CD4-positive, alpha-beta T cell treated with Interleukin-15 for 1 hour (primary cell): ENCODE data around the gene NDUFS2.

Source experiments
- DNase-seq: peaks from one replicate; pipeline ENCODE4 v3.0.0-alpha.2; 2020

Gene NDUFS2

GRCh38 chr1:161196521-161197451 is 5.4 kb upstream of the NDUFS2 start:
- no peak for DNase-seq

GRCh38 chr1:161197560-161198193 is 4.5 kb upstream of the NDUFS2 start:
- DNase-seq, result no peak

- no peak for DNase-seq
These were observed 3.8 kb upstream of the NDUFS2 start for GRCh38 chr1:161198194-161198896.

- no peak for DNase-seq
These were observed 3.2 kb upstream of the NDUFS2 start, which contains the start of gene ADAMTS4 for GRCh38 chr1:161198897-161199431. Gene ADAMTS4 (minus strand): TSS chr1:161199054. CDS start chr1:161198627, 427 bp downstream.

GRCh38 chr1:161199506-161200139 is 2.5 kb upstream of the NDUFS2 start:
- no peak for DNase-seq

GRCh38 chr1:161200421-161200991 is 1.7 kb upstream of the NDUFS2 start:
- DNase-seq, result no peak

GRCh38 chr1:161200992-161201835 is 953 bp upstream of the NDUFS2 start:
- no peak for DNase-seq

- DNase-seq, result no peak
These were observed 4.4 kb downstream of the NDUFS2 start for GRCh38 chr1:161206411-161207140.

GRCh38 chr1:161207173-161207572 is 5.0 kb downstream of the NDUFS2 start:
- DNase-seq, result no peak

GRCh38 chr1:161209790-161210409 is 7.7 kb downstream of the NDUFS2 start:
- peak; percentile 79 for DNase-seq

GRCh38 chr1:161214369-161214768 is 12.2 kb downstream of the NDUFS2 start:
- no peak for DNase-seq

- peak; percentile 77 for DNase-seq
These were observed 12.9 kb downstream of the NDUFS2 start, which contains the start of gene FCER1G for GRCh38 chr1:161215076-161215475. Gene FCER1G (plus strand): TSS chr1:161215295. CDS start chr1:161215322, 27 bp downstream.

GRCh38 chr1:161216945-161217712 is 15.0 kb downstream of the NDUFS2 start:
- peak; percentile 64 for DNase-seq

GRCh38 chr1:161217831-161218230 is 15.7 kb downstream of the NDUFS2 start:
- no peak for DNase-seq

GRCh38 chr1:161218301-161219077 is 16.3 kb downstream of the NDUFS2 start:
- DNase-seq, result no peak

- DNase-seq, result no peak
These were observed 17.1 kb downstream of the NDUFS2 start for GRCh38 chr1:161219078-161219892.

GRCh38 chr1:161220002-161220401 is 17.8 kb downstream of the NDUFS2 start:
- no peak for DNase-seq
